Prostate gland (tissue), 2 donors: ENCODE results near the gene COL4A1.

Experiments used
- CTCF ChIP-seq, 4 experiments: fragments of 200-600 bp in 2 of 4; fragments of 450-650 bp in 2 of 4; sonication (generic) in 2 of 4; IDR thresholded peaks; 1 replicate in 3 of 4; 2 replicates in 1 of 4; pipeline ENCODE4 v1.5.1; 2016 to 2019; ENCODE audit warnings: antibody characterized with exemption in 4 of 4, mild to moderate bottlenecking in 2 of 4, moderate library complexity in 2 of 4
- POLR2A ChIP-seq: fragments of 450-650 bp; IDR thresholded peaks from one replicate; pipeline ENCODE4 v1.6.1; 2016; ENCODE audit warnings: antibody characterized with exemption, mild to moderate bottlenecking

DNA sequence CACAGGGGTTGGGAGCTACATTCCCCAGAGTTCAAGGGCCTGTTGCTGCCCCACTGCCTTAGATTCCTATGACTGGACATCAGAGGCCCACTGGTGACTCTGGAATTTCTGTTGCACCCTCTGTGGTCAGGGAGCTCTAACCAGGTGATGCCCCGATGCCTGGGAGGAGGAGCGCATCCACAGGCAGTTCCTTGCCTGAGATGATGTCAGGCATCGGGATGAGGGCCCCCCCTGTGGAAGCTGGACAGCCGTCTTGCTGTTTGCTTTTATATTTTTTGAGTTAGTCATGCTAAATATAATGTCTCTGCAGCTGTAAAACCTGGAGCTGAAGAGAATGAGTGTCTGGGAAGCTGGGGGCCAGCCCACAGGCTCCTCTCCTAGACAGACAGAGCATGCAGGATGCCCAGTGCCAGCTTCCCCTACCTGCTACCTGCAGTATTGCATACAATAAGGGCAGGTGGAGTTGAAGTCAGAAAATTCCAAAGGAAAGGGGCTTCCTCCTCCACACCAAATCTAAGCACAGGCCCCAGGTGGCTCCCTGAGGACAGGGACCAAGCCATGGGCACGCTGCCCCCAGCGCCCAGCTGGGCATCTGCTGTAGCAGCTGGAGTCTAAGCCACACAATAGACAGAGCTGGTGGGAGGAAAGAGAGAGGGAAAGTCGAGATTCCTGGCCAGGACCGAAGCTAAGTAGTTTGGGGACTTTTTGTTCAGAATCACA, 16.4 kb upstream of the COL4A1 start:
- no peak for TF ChIP-seq CTCF (IDR thresholded peaks at IDR 0.05)
- no peak for TF ChIP-seq POLR2A
